Testis (tissue), 3 donors: Measurements from ENCODE around the gene NUP188. TPM values are rescaled to one million over a fixed set of nuclear protein-coding genes. Genes with fewer than 3 reads are reported as not detected.

Experiments used
- DNase-seq: peaks from one replicate; pipeline ENCODE4 v3.0.0-alpha.2; 2019
- H3K27ac ChIP-seq, 2 donors: fragments of 200-600 bp; sonication (generic); one replicate each; pipeline ENCODE4 v1.5.1; 2019
- H3K27me3 ChIP-seq: fragments of 200-600 bp; sonication (generic); one replicate; pipeline ENCODE4 v1.5.1; 2019
- H3K36me3 ChIP-seq: fragments of 200-600 bp; sonication (generic); one replicate; pipeline ENCODE4 v1.5.1; 2017; ENCODE audit warnings: low read depth; ENCODE audit errors: missing control alignments
- H3K4me1 ChIP-seq: fragments of 200-600 bp; sonication (generic); one replicate; pipeline ENCODE4 v1.5.1; 2019
- H3K4me3 ChIP-seq, 2 donors: fragments of 200-600 bp; sonication (generic); one replicate each; pipeline ENCODE4 v1.5.1; 2017 to 2019
- H3K9me3 ChIP-seq: fragments of 200-600 bp; sonication (generic); one replicate; pipeline ENCODE4 v1.5.1; 2017
- CTCF ChIP-seq, 3 experiments: fragments of 450-650 bp in 2 of 3; fragments of 200-600 bp in 1 of 3; sonication (generic) in 1 of 3; IDR thresholded peaks; one replicate each; pipeline ENCODE4 v1.5.1; 2016 to 2019; ENCODE audit warnings: antibody characterized with exemption in 3 of 3, mild to moderate bottlenecking in 2 of 3, moderate library complexity in 1 of 3
- POLR2A ChIP-seq: fragments of 450-650 bp; IDR thresholded peaks from one replicate; pipeline ENCODE4 v1.6.1; 2017; ENCODE audit warnings: antibody characterized with exemption, mild to moderate bottlenecking, moderate library complexity
- WGBS, 2 donors: methylation state at CpG; one replicate each; pipeline ENCODE4 v1.1.5; 2018; 5-methylcytosine and 5-hydroxymethylcytosine counted together
- intact Hi-C: fragments of 100-400 bp; cut with DNase I; formaldehyde crosslinking; loops from one replicate; pipeline ENCODE4 v1.15.1; 2023; ENCODE audit warnings: low total_unique reads
- polyA plus RNA-seq: library from polyadenylated mRNA; stranded (reverse); fragments of 350-450 nt; fragmentation: Illumina TruSeq; extraction: RNeasy Lipid Tissue Mini Kit (QIAGEN cat#74804); gene quantifications from one replicate; pipeline ENCODE4 v1.2.3, GENCODE V29; 2014; ENCODE audit warnings: low read depth, low replicate concordance; ENCODE audit not compliant: insufficient read depth
- total RNA-seq, 2 donors: library from RNA; depleted of rRNA; stranded (reverse); fragments of >200 nt; gene quantifications; one replicate each; pipeline ENCODE4 v1.2.3, GENCODE V29; 2016

NUP188 gene
- total and polyA plus RNA-seq, 3 donors from 2014 or later = 165 to 241 (median 184) TPM

- DNase-seq = no peak
- TF ChIP-seq POLR2A (no peak), CTCF (IDR thresholded peaks at IDR 0.05) (no peak)
- H3K27ac ChIP-seq = no peak overlapping the region
- no peaks in the 10 kb centered on the region for H3K27me3 ChIP-seq
- WGBS, 2 donors = 90 to 92% methylated on average over 4 of the region's 4 CpGs
- no peaks in the 10 kb centered on the region for H3K4me1 ChIP-seq
- H3K36me3 ChIP-seq = no peaks in the 10 kb centered on the region
- H3K9me3 ChIP-seq = no peaks in the 10 kb centered on the region
- intact Hi-C loops = no loop called here
- H3K4me3 ChIP-seq = no peak overlapping the region
Measured at GRCh38 chr9:128972956-128973355, 25.5 kb downstream of the NUP188 start.

GRCh38 chr9:128979111-128979510, 31.6 kb downstream of the NUP188 start:
- TF ChIP-seq POLR2A (no peak), CTCF (IDR thresholded peaks at IDR 0.05) (no peak)
- Histone ChIP-seq H3K4me3 (no peak overlapping the region), H3K27ac (no peak overlapping the region), H3K9me3 (no peaks in the 10 kb centered on the region), H3K36me3 (no peaks in the 10 kb centered on the region), H3K4me1 (no peaks in the 10 kb centered on the region), H3K27me3 (no peaks in the 10 kb centered on the region)
- intact Hi-C loops = no loop called here
- no peak for DNase-seq
- WGBS, 2 donors = 86 to 92% methylated on average over 3 of the region's 3 CpGs

GRCh38 chr9:128983536-128983935, 36.0 kb downstream of the NUP188 start:
- no peaks in the 10 kb centered on the region for H3K4me1 ChIP-seq
- no peak for TF ChIP-seq CTCF (IDR thresholded peaks at IDR 0.05)
- TF ChIP-seq POLR2A = no peak
- no peak overlapping the region for H3K27ac ChIP-seq
- H3K27me3 ChIP-seq = no peaks in the 10 kb centered on the region
- intact Hi-C loops = no loop called here
- no peak overlapping the region for H3K4me3 ChIP-seq
- 96 to 98% methylated on average over 8 of the region's 8 CpGs for WGBS, 2 donors
- no peaks in the 10 kb centered on the region for H3K9me3 ChIP-seq
- no peak for DNase-seq
- no peaks in the 10 kb centered on the region for H3K36me3 ChIP-seq

GRCh38 chr9:128986671-128987070, 39.2 kb downstream of the NUP188 start:
- TF ChIP-seq POLR2A = no peak
- Histone ChIP-seq H3K4me3 (no peak overlapping the region), H3K36me3 (no peaks in the 10 kb centered on the region), H3K27me3 (no peaks in the 10 kb centered on the region), H3K27ac (no peak overlapping the region), H3K9me3 (no peaks in the 10 kb centered on the region), H3K4me1 (peaks cover 2% of the 10 kb centered on the region)
- 91 to 98% methylated on average over 5 of the region's 5 CpGs for WGBS, 2 donors
- intact Hi-C loops = no loop called here
- no peak for DNase-seq

GRCh38 chr9:128987805-128988204, 40.3 kb downstream of the NUP188 start:
- DNase-seq = no peak
- no peak overlapping the region for H3K4me3 ChIP-seq
- 94 to 95% methylated on average over 5 of the region's 5 CpGs for WGBS, 2 donors
- no peaks in the 10 kb centered on the region for H3K36me3 ChIP-seq
- TF ChIP-seq CTCF (IDR thresholded peaks at IDR 0.05) (no peak), POLR2A (no peak)
- no peak overlapping the region for H3K27ac ChIP-seq
- no peaks in the 10 kb centered on the region for H3K9me3 ChIP-seq
- peaks cover 2% of the 10 kb centered on the region for H3K4me1 ChIP-seq
- intact Hi-C loops = no loop called here
- H3K27me3 ChIP-seq = no peaks in the 10 kb centered on the region
